Stimulated activated naive CD8-positive, alpha-beta T cell treated with anti-CD3 and anti-CD28 coated beads, Interleukin-15, Interleukin-2, amounts not matched to agents 100 ng/mL and 50 ng/mL, for 24 hours (primary cell): Measurements from ENCODE around the gene DHRS3.
A peak's percentile ranks its signal among the peaks of the same experiment; 100 is the strongest.

Experiments used
- H3K27ac Mint-ChIP-seq: one replicate; pipeline ENCODE4 v1.8.0; 2021; ENCODE audit warnings: mild to moderate bottlenecking, mixed read lengths
- H3K27me3 Mint-ChIP-seq: one replicate; pipeline ENCODE4 v1.8.0; 2021; ENCODE audit warnings: mixed read lengths
- H3K36me3 Mint-ChIP-seq: one replicate; pipeline ENCODE4 v1.8.0; 2021; ENCODE audit warnings: low read depth, mixed read lengths
- H3K4me1 Mint-ChIP-seq: one replicate; pipeline ENCODE4 v1.8.0; 2021; ENCODE audit warnings: low read depth, mixed read lengths
- H3K4me3 Mint-ChIP-seq: one replicate; pipeline ENCODE4 v1.8.0; 2021; ENCODE audit warnings: mild to moderate bottlenecking, mixed read lengths
- H3K9me3 Mint-ChIP-seq: one replicate; pipeline ENCODE4 v1.8.0; 2021; ENCODE audit warnings: mixed read lengths

The DHRS3 gene

DNA sequence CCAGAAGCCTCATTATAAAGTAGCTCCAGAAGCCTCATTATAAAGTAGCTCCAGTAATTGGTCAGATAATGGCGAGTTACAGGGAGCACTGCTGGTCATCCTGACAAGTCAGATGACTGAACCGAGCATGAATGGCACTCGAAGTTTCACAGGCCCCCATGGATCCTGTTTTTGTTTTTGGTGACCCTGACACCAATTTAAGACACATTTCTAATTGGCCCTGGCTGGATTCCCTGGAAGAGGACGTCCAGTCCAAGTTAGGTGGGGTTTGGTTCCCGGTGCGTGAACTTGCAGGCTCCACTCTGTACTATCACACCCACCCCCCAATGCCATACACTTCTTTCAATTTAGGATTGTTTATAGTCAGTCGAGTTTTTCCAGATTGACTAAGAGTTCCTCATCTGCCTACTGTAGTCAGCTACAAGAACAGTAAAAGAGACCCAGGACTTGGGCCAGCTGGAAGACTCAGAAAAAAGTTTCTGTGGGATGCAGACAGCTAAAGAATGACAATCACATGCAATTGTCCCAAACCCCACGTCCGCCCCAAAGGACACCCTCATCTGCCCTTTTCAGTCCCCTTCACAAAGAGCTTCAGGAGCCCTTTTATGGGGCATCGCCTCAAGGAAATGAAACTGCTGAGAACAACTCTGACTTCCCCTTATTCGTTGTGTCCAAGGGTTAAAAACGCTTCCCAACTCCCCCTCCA, 2.7 kb downstream of the DHRS3 start:
- Mint-ChIP-seq H3K27ac (peak overlapping the region; percentile 95), H3K36me3 (peaks cover 63% of the 10 kb centered on the region), H3K9me3 (no peaks in the 10 kb centered on the region), H3K4me3 (peak overlapping the region; percentile 99), H3K27me3 (no peaks in the 10 kb centered on the region), H3K4me1 (peaks cover 77% of the 10 kb centered on the region)

DNA sequence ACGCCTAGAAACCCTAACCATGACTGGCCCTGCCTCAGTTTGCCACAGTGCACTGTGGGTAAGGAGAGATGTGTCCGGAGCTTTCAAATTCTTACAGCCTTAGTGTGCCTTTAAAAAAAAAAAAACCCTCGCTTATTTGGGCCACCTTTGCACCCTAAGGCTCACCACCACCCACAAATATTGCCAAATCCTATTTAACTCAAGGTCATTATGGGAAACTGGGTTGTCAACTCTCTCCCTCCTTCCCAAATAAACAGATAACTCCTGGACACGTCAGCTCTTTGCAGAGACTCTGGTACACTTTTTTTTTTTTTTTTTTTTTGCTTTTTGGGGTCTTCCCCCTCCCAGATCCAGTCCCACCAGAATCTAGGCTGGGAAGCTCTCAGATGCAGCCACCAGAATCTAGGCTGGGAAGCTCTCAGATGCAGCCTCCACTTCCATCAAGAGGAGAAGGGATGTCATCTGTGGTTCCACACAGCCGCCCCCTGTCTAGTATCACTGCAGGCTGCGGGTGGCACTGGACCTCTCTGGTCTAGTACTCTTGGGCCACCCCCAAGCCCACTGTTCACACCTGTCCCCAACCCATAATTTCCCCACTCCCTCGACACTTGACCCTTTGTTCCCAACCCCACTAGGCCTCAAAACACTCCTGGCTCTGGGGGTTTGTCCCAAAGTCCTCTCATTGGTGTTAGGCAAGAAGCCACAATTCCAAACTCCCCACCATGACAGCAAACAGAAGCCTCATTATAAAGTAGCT, 3.4 kb downstream of the DHRS3 start:
- H3K4me1 Mint-ChIP-seq, result peaks cover 71% of the 10 kb centered on the region
- H3K4me3 Mint-ChIP-seq, result peak overlapping the region; percentile 99
- no peaks in the 10 kb centered on the region for H3K27me3 Mint-ChIP-seq
- no peaks in the 10 kb centered on the region for H3K9me3 Mint-ChIP-seq
- peak overlapping the region; percentile 95 for H3K27ac Mint-ChIP-seq
- H3K36me3 Mint-ChIP-seq, result peaks cover 69% of the 10 kb centered on the region

DNA sequence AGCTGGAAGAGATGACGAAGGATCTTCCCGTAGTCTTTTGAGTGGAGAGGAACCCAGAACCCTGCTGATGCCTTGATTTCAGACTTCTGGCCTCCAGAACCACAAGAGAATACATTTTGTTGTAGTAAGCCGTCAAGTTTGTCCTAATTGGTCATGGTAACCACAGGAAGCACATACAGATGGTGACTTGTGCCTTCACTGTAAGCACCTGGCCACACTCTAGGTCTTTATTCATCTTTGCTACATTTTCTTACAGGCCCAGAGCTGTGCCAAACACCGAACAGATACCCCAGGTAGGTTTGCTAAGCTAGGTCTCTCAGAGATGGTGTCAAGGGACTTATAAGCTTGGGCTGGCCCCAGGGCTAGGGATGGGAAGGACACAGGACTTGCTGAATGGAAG, 4.8 kb downstream of the DHRS3 start:
- Mint-ChIP-seq H3K27me3 (no peaks in the 10 kb centered on the region), H3K36me3 (peaks cover 83% of the 10 kb centered on the region), H3K9me3 (peaks cover under 1% of the 10 kb centered on the region), H3K4me1 (peaks cover 71% of the 10 kb centered on the region), H3K27ac (no peak overlapping the region), H3K4me3 (peak overlapping the region; percentile 20)

DNA sequence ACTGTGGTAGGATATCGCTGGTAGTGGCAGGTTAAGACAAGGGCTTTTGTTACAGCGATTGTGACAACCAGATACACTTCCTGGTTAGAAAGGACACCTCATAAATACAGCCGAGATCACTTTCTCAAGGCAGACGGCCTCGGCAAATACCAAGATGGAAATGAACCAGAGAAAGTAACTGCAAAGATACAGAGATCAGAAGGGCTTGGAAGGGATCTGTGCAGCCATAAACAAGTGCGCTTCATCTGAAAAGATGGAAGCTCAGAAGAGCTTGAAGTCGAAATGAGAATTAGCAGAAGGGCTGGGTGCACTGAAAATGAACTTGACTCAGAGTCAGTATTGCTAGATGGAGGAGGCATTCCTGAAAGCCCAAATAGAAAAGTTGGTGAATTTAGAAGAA, 7.1 kb downstream of the DHRS3 start:
- Mint-ChIP-seq H3K4me1 (peaks cover 72% of the 10 kb centered on the region), H3K36me3 (peaks cover 94% of the 10 kb centered on the region), H3K27ac (no peak overlapping the region), H3K4me3 (no peak overlapping the region), H3K27me3 (no peaks in the 10 kb centered on the region), H3K9me3 (peaks cover 3% of the 10 kb centered on the region)

DNA sequence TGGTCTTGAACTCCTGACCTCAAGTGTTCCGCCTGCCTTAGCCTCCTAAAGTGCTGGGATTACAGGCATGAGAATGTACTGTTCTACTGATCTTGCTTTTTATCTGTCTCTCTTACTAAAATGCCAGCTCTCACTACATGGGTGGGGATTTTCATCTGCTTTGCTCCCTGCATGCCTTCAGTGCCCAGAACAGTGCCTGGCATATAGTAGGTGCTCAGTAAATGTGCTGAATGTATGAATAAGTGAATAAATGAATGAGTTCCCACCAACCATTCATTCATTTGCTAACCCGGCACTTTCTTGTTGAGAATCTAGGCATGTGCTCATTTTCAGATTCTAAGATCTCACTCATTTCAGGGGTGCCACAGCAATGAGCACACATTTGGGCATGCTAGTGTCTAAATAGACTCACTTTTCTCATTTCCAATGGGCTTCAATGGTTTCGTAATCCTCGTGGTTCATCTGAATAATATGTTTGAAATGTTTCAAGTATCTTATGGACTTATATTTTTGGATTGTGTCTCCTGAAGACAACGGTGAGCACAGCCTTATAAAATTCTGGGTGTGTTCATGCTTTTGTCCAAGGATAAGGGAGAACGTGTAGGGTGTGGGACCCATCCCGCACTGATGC, 7.6 kb downstream of the DHRS3 start:
- Mint-ChIP-seq H3K27me3 (no peaks in the 10 kb centered on the region), H3K9me3 (peaks cover 3% of the 10 kb centered on the region), H3K27ac (no peak overlapping the region), H3K4me3 (no peak overlapping the region), H3K4me1 (peaks cover 72% of the 10 kb centered on the region), H3K36me3 (peaks cover 94% of the 10 kb centered on the region)

DNA sequence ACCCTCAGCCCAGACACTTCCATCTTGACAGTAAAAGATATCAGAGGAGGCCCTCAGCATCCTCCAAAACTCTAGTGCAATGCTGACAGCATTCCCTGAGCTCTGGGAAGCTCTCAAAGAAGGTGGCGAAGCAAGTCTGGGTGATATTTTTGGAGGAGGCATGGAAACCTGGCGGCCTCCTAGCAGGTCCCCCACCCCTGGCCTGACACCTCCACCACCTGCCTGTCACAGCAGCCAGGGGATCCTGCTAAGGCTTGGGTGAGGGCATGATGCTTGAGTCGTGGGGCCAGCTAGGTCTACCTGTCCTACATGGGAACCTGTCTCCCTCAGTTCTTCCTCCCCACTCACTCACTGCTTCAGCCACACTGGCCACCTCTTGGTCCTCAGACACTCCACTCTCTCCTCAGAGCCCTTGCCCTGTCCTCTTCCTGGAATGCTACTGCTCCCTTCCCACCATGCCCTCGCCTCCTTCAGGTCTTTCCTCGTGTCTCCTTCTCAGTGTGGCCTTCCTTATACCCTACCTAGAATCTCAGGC, 8.5 kb downstream of the DHRS3 start:
- Mint-ChIP-seq H3K36me3 (peaks cover 87% of the 10 kb centered on the region), H3K9me3 (peaks cover 3% of the 10 kb centered on the region), H3K27ac (peak overlapping the region; percentile 41), H3K27me3 (no peaks in the 10 kb centered on the region), H3K4me1 (peaks cover 71% of the 10 kb centered on the region), H3K4me3 (no peak overlapping the region)

DNA sequence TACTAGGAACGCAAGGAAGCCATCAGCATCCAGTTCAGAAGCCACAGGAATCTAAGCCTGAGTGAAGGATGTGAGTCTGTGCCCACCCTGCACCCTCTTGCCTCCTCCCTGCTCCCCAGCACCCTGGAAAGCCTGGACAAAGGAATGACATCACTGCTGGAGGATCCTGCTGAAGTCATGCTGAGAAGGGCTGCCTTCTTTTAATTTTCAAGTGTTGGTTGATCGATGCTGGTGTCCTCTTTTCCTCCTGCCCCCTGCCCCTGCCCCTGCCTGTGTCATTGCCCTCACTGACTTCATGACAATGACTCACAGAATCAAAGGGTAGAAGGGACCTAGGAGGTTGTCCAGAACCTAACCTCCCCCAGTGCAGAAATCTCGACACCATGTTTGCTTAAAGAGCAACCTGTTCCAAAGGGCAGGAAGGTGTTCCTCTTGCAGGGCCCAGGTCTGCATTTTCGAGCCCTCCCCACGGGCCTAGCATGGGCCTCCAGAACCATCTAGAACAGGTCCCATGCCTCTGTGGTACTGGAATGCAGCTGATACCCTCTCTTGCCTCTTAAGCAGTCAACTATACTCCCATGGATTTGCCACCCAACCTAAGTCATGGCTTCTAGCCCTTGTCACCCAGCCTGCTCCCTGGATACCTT, 9.6 kb downstream of the DHRS3 start:
- peaks cover 3% of the 10 kb centered on the region for H3K9me3 Mint-ChIP-seq
- no peak overlapping the region for H3K27ac Mint-ChIP-seq
- H3K27me3 Mint-ChIP-seq, result no peaks in the 10 kb centered on the region
- H3K36me3 Mint-ChIP-seq, result peaks cover 85% of the 10 kb centered on the region
- peaks cover 73% of the 10 kb centered on the region for H3K4me1 Mint-ChIP-seq
- no peak overlapping the region for H3K4me3 Mint-ChIP-seq

- H3K27me3 Mint-ChIP-seq, result no peaks in the 10 kb centered on the region
- peaks cover 79% of the 10 kb centered on the region for H3K36me3 Mint-ChIP-seq
- H3K4me1 Mint-ChIP-seq, result peaks cover 73% of the 10 kb centered on the region
- no peak overlapping the region for H3K4me3 Mint-ChIP-seq
- H3K27ac Mint-ChIP-seq, result no peak overlapping the region
- peaks cover 3% of the 10 kb centered on the region for H3K9me3 Mint-ChIP-seq
These were observed 10.7 kb downstream of the DHRS3 start for GRCh38 chr1:12607263-12607662.

- peaks cover 68% of the 10 kb centered on the region for H3K36me3 Mint-ChIP-seq
- H3K4me1 Mint-ChIP-seq, result peaks cover 78% of the 10 kb centered on the region
- peaks cover 3% of the 10 kb centered on the region for H3K9me3 Mint-ChIP-seq
- H3K4me3 Mint-ChIP-seq, result no peak overlapping the region
- H3K27ac Mint-ChIP-seq, result no peak overlapping the region
- no peaks in the 10 kb centered on the region for H3K27me3 Mint-ChIP-seq
These were observed 13.0 kb downstream of the DHRS3 start for GRCh38 chr1:12604986-12605385.

GRCh38 chr1:12604114-12604874, 13.7 kb downstream of the DHRS3 start:
- Mint-ChIP-seq H3K4me3 (peak overlapping the region; percentile 70), H3K36me3 (peaks cover 68% of the 10 kb centered on the region), H3K9me3 (peaks cover 3% of the 10 kb centered on the region), H3K27ac (peak overlapping the region; percentile 87), H3K27me3 (no peaks in the 10 kb centered on the region), H3K4me1 (peaks cover 84% of the 10 kb centered on the region)

DNA sequence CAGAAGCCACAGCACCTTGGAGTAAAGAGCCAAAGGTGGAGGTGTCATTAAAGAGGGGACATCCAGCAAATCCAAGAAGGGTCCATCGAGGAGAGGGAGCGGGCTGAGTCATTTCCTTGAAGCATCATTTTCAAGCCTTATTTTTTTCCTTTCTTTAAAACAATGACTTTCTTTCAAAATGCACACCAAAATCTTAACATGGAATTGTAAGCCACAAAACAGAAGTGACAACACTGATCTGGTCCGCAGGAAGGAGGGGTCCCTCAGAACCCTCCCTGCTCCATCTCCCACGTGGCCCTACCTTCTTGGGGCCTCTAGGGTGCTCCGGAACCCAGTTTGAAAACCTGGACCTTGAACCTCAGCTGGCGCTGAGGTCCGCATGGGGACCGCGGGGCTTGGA, 14.8 kb downstream of the DHRS3 start:
- peaks cover 3% of the 10 kb centered on the region for H3K9me3 Mint-ChIP-seq
- no peak overlapping the region for H3K4me3 Mint-ChIP-seq
- H3K4me1 Mint-ChIP-seq, result peaks cover 77% of the 10 kb centered on the region
- H3K27ac Mint-ChIP-seq, result no peak overlapping the region
- no peaks in the 10 kb centered on the region for H3K27me3 Mint-ChIP-seq
- H3K36me3 Mint-ChIP-seq, result peaks cover 58% of the 10 kb centered on the region

DNA sequence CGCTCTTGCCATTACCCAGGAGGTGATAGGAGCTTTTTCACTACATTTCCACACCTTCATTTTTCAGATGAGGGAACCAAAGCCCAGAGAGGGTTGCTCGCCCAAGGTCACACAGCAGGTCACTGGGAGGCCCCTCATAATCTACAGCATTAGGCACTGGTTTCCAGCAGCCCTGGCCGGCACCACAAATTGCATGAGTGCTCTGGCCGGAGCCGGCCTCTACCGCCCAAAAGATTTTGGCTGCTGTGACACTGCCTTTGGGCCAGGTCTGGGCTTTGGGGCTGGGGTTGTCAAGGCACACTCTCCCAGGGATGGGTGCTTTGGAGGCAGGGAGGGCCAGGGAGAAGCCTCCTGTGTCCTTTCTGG, 15.4 kb downstream of the DHRS3 start:
- H3K27ac Mint-ChIP-seq, result no peak overlapping the region
- no peak overlapping the region for H3K4me3 Mint-ChIP-seq
- H3K4me1 Mint-ChIP-seq, result peaks cover 81% of the 10 kb centered on the region

DNA sequence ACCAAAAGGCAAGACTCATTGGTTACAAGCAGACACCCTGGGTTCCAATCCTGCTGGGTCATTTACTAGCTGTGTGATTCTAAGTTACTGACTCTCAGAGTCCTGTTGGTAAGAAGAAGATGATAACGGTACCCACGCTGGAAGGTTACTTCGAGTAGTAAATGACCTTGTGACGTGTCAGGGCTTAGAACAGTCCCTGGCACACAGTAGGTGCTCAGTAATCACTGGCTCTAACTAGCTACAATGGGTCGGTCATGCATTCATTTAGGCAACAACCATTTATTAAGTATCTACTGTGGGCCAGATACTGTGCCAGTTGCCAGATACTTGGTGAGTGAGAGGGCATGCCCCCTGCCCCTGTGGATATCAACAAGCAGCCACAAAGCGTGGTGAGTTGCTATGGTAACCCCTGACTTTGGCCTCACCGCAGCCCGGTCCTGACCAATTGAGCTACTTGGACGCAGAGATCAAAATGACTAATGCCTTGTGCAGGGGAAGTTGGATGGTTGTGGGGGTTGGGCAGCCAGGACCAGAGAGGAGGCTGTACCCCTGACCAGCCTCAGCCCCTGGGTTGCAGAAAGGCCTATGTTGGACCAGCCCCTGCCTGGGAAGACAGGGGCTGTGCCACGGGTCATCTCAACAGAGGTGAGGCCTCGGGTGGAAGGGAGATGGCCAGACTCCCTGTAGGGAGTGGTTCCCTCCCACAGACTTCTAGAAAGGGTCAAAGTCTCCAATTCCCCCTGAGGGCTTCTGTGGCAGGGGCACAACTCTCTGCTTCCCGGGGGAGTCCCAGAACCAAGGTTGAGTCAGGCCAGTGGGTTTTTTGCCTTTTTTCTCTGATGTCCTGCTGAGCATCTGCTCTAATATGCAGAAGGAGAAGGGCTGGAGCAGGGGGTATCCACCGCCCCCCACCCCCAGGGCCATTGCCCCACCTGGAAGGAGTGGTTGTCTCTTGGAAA, 16.0 kb downstream of the DHRS3 start:
- peaks cover 83% of the 10 kb centered on the region for H3K4me1 Mint-ChIP-seq
- peak overlapping the region; percentile 67 for H3K27ac Mint-ChIP-seq

More for the DNA sequence above, 15.4 kb downstream of the DHRS3 start:
- no peaks in the 10 kb centered on the region for H3K9me3 Mint-ChIP-seq
- H3K36me3 Mint-ChIP-seq, result peaks cover 52% of the 10 kb centered on the region
- H3K27me3 Mint-ChIP-seq, result no peaks in the 10 kb centered on the region

More for the DNA sequence above, 16.0 kb downstream of the DHRS3 start:
- no peaks in the 10 kb centered on the region for H3K9me3 Mint-ChIP-seq
- H3K4me3 Mint-ChIP-seq, result no peak overlapping the region
- peaks cover 45% of the 10 kb centered on the region for H3K36me3 Mint-ChIP-seq
- H3K27me3 Mint-ChIP-seq, result no peaks in the 10 kb centered on the region
